Transverse colon (tissue), 4 donors: Measurements from ENCODE around the gene CLSTN2. TPM values are rescaled to one million over a fixed set of nuclear protein-coding genes. Genes with fewer than 3 reads are reported as not detected.

Experiments used
- DNase-seq: peaks from one replicate; pipeline ENCODE4 v3.0.0-alpha.2; 2019
- H3K27ac ChIP-seq, 4 donors: fragments of 200-600 bp; sonication (generic); 2 replicates each; pipeline ENCODE4 v1.5.1; 2016 to 2018; ENCODE audit warnings: inconsistent platforms in 4 of 4
- H3K27me3 ChIP-seq: fragments of 200-600 bp; sonication (generic); 2 replicates; pipeline ENCODE4 v1.5.1; 2017; ENCODE audit warnings: inconsistent platforms
- H3K36me3 ChIP-seq, 4 donors: fragments of 200-600 bp; sonication (generic); 2 replicates each; pipeline ENCODE4 v1.5.1; 2017 to 2019; ENCODE audit warnings: inconsistent platforms in 4 of 4
- H3K4me1 ChIP-seq, 4 donors: fragments of 200-600 bp; sonication (generic); 2 replicates each; pipeline ENCODE4 v1.5.1; 2017 to 2020; ENCODE audit warnings: inconsistent platforms in 4 of 4
- H3K4me3 ChIP-seq, 4 donors: fragments of 200-600 bp; sonication (generic); 1 replicate in 1 of 4; 2 replicates in 3 of 4; pipeline versions ENCODE4 v1.5.1 to v1.6.1; 2017 to 2019; ENCODE audit warnings: inconsistent platforms in 4 of 4
- H3K9me3 ChIP-seq, 2 donors: fragments of 200-600 bp; sonication (generic); 2 replicates each; pipeline ENCODE4 v1.5.1; 2017 to 2019; ENCODE audit warnings: inconsistent platforms in 2 of 2
- EP300 ChIP-seq: sonication (generic); formaldehyde crosslinking; IDR thresholded peaks from one replicate; pipeline ENCODE4 v1.6.1; 2017; ENCODE audit warnings: antibody characterized with exemption, low read depth
- POLR2A ChIP-seq: fragments of 450-650 bp; IDR thresholded peaks from one replicate; pipeline ENCODE4 v1.6.1; 2016; ENCODE audit warnings: antibody characterized with exemption, mild to moderate bottlenecking, moderate library complexity
- POLR2AphosphoS5 ChIP-seq, 3 donors: sonication (generic); formaldehyde crosslinking; IDR thresholded peaks; one replicate each; pipeline ENCODE4 v1.6.1; 2016; ENCODE audit warnings: antibody characterized with exemption in 3 of 3
- WGBS, 2 donors: methylation state at CpG; one replicate each; pipeline ENCODE4 v1.1.5; 2018; ENCODE audit warnings: low coverage in 1 of 2; 5-methylcytosine and 5-hydroxymethylcytosine counted together
- in situ Hi-C, 4 donors: fragments of 200-750 bp; cut with MboI; loops; one replicate each; pipeline versions ENCODE4 v1.15.0 to v1.15.1; 2017; ENCODE audit warnings: low sequenced_read_pairs in 3 of 4, low pct_ligation_motif_present in 1 of 4, low pct_unique_long_range_greater_than_20kb in 1 of 4
- intact Hi-C: fragments of 100-400 bp; cut with DNase I; formaldehyde crosslinking; loops from one replicate; pipeline ENCODE4 v1.15.1; 2023; ENCODE audit warnings: low total_unique reads
- total RNA-seq, 4 donors: library from RNA; depleted of rRNA; stranded (reverse); fragments of >200 nt; gene quantifications; one replicate each; pipeline ENCODE4 v1.1.0, GENCODE V29; 2016
- TF ChIP-seq, protein P1 (sequence below), 5 experiments: fragments of 200-600 bp in 3 of 5; fragments of 450-650 bp in 2 of 5; sonication (generic) in 3 of 5; IDR thresholded peaks; 1 replicate in 2 of 5; 2 replicates in 3 of 5; pipeline ENCODE4 v1.5.1; 2016 to 2017; ENCODE audit warnings: antibody characterized with exemption in 5 of 5, inconsistent platforms in 3 of 5, mild to moderate bottlenecking in 2 of 5, moderate library complexity in 1 of 5

Gene CLSTN2
- total RNA-seq, 4 donors from 2014 or later, result 0.60 to 9.0 (median 2.2) TPM

DNA sequence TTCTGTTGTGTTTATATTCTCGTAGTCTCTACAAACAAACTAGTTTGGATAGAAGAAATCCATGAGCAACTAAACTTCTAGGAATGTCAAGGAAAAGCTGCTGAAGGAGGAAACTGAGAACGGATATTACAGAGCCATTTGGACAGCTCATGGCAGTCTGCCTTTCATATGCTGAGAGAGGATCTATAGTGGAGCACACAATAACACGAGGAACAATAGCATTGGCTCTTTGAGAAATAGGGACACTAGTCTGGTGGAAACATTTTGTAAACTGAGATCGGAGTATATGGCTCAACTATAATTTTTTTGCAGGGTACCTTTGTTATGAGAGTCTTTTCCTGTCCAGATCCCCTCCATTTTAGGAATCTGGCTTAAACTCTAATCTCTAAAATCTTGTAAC, 200.5 kb downstream of the CLSTN2 start:
- Histone ChIP-seq H3K4me1 (no peaks in the 10 kb centered on the region), H3K27me3 (no peaks in the 10 kb centered on the region), H3K27ac (no peak overlapping the region), H3K36me3 (no peaks in the 10 kb centered on the region), H3K4me3 (no peak overlapping the region), H3K9me3 (no peaks in the 10 kb centered on the region)
- intact Hi-C loops, result no loop called here
- in situ Hi-C loops, result no loop called here
- DNase-seq, result no peak
- no peak for TF ChIP-seq POLR2A
- no peak for TF ChIP-seq POLR2AphosphoS5 (IDR thresholded peaks at IDR 0.05)
- TF ChIP-seq, protein P1, sequence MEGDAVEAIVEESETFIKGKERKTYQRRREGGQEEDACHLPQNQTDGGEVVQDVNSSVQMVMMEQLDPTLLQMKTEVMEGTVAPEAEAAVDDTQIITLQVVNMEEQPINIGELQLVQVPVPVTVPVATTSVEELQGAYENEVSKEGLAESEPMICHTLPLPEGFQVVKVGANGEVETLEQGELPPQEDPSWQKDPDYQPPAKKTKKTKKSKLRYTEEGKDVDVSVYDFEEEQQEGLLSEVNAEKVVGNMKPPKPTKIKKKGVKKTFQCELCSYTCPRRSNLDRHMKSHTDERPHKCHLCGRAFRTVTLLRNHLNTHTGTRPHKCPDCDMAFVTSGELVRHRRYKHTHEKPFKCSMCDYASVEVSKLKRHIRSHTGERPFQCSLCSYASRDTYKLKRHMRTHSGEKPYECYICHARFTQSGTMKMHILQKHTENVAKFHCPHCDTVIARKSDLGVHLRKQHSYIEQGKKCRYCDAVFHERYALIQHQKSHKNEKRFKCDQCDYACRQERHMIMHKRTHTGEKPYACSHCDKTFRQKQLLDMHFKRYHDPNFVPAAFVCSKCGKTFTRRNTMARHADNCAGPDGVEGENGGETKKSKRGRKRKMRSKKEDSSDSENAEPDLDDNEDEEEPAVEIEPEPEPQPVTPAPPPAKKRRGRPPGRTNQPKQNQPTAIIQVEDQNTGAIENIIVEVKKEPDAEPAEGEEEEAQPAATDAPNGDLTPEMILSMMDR (IDR thresholded peaks at IDR 0.05), result no peak
- WGBS, 2 donors, result 43 to 63% methylated on average over 4 of the region's 4 CpGs

GRCh38 chr3:140143367-140144069, 208.5 kb downstream of the CLSTN2 start:
- no peaks in the 10 kb centered on the region for H3K4me1 ChIP-seq
- in situ Hi-C loops, result no loop called here

DNA sequence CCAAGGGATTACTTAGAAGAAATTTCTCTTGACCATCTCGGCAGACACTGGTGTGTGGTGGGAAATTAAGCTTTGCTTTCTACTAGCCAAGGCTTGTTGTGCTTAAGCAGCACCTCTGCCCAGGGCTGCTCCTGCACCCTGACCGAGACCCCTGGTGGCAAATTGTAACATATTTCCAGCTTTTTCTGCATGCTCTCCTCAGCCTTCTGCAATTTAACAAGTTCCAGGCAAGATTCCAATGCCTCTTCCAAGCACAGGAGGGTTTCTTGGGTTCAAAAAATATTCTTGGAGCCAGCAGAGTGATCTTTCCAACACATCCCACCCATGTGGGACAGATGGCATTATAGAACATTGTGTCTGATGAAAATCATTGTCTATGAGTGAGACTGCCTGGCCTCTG, 210.5 kb downstream of the CLSTN2 start:
- WGBS, 2 donors, result 86% methylated on average over 2 of the region's 2 CpGs; no CpG with 5 or more reads in 1 of the 2 donors
- in situ Hi-C loops (no loop called here), intact Hi-C loops (no loop called here)
- DNase-seq, result no peak
- Histone ChIP-seq H3K4me1 (no peaks in the 10 kb centered on the region), H3K27ac (no peak overlapping the region), H3K27me3 (no peaks in the 10 kb centered on the region), H3K36me3 (no peaks in the 10 kb centered on the region), H3K9me3 (no peaks in the 10 kb centered on the region), H3K4me3 (no peak overlapping the region)
- no peak for TF ChIP-seq EP300
- TF ChIP-seq, protein P1 (IDR thresholded peaks at IDR 0.05), result no peak
- TF ChIP-seq POLR2AphosphoS5 (IDR thresholded peaks at IDR 0.05), result no peak
- no peak for TF ChIP-seq POLR2A

More at GRCh38 chr3:140143367-140144069, 208.5 kb downstream of the CLSTN2 start:
- no peak overlapping the region for H3K27ac ChIP-seq
- intact Hi-C loops, result no loop called here
- H3K27me3 ChIP-seq, result no peaks in the 10 kb centered on the region
- no peaks in the 10 kb centered on the region for H3K36me3 ChIP-seq
- H3K9me3 ChIP-seq, result no peaks in the 10 kb centered on the region
- no peak overlapping the region for H3K4me3 ChIP-seq
- WGBS, 2 donors, result 80 to 85% methylated on average over 4 to 5 of the region's 5 CpGs
- DNase-seq, result no peak
- no peak for TF ChIP-seq POLR2A
- TF ChIP-seq, protein P1 (IDR thresholded peaks at IDR 0.05), result no peak
- TF ChIP-seq POLR2AphosphoS5 (IDR thresholded peaks at IDR 0.05), result no peak
- no peak for TF ChIP-seq EP300

DNA sequence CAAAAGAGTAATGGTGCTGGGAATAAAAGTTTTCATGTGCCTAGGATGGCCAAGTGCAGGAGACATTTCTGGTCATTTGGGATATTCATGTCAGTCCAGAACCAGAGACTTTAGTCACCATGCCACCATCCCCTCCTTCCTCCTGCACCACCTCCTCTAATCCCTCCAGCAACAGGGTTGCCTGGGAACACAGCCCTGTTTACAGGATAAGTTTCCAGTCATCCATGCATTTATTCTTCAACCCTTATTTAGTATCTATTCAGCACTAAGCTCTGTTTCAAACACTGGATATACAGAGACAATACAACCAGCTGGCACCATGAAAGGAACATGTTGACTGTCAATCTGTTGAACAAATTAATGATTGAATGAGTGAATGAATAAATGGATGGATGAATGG, 211.7 kb downstream of the CLSTN2 start:
- TF ChIP-seq POLR2A, result no peak
- no peak for TF ChIP-seq EP300
- TF ChIP-seq, protein P1 (IDR thresholded peaks at IDR 0.05), result no peak
- TF ChIP-seq POLR2AphosphoS5 (IDR thresholded peaks at IDR 0.05), result no peak
- Histone ChIP-seq H3K4me3 (no peak overlapping the region), H3K27me3 (no peaks in the 10 kb centered on the region), H3K27ac (no peak overlapping the region), H3K4me1 (no peaks in the 10 kb centered on the region), H3K9me3 (no peaks in the 10 kb centered on the region), H3K36me3 (no peaks in the 10 kb centered on the region)
- intact Hi-C loops, result no loop called here
- in situ Hi-C loops, result no loop called here
- no peak for DNase-seq
